Measurements from ENCODE around the gene NSA2.
A peak's percentile ranks its signal among the peaks of the same experiment; 100 is the strongest.
"Not testable (repeated sequence)": the region's sequence is repeated elsewhere in the genome, so short reads cannot be mapped to it uniquely, and the experiment has no call there.

NSA2 gene

GRCh38 chr5:74766849-74767578 is at the start of gene NSA2, which contains the start of gene GFM2:
NSA2 (plus strand) TSS chr5:74767249; CDS start chr5:74767361, 112 bp downstream.
GFM2 (minus strand) TSS chr5:74767117; CDS start chr5:74763742, 3,375 bp downstream.
- DNase-seq, result peak; percentile 93

- DNase-seq, result no peak
Observed at GRCh38 chr5:74717596-74717995, 49.5 kb upstream of the NSA2 start.

GRCh38 chr5:74722271-74722670 is 44.8 kb upstream of the NSA2 start:
- no peak for DNase-seq

- DNase-seq, result no peak
Observed at GRCh38 chr5:74725331-74725730, 41.7 kb upstream of the NSA2 start.

- no peak for DNase-seq
Observed at GRCh38 chr5:74736759-74737158, 30.3 kb upstream of the NSA2 start.

GRCh38 chr5:74738406-74738805 is 28.6 kb upstream of the NSA2 start:
- no peak for DNase-seq

GRCh38 chr5:74748742-74749141 is 18.3 kb upstream of the NSA2 start:
- not testable (repeated sequence) for DNase-seq

GRCh38 chr5:74761241-74761640 is 5.8 kb upstream of the NSA2 start:
- no peak for DNase-seq

GRCh38 chr5:74762599-74762998 is 4.5 kb upstream of the NSA2 start:
- peak; percentile 67 for DNase-seq

- no peak for DNase-seq
Observed at GRCh38 chr5:74763504-74763903, 3.5 kb upstream of the NSA2 start.

- no peak for DNase-seq
Observed at GRCh38 chr5:74765201-74765600, 1.8 kb upstream of the NSA2 start.

GRCh38 chr5:74765929-74766328 is 1.1 kb upstream of the NSA2 start:
- no peak for DNase-seq

GRCh38 chr5:74766418-74766848 is 616 bp upstream of the NSA2 start:
- DNase-seq, result peak; percentile 30

GRCh38 chr5:74767579-74767913 is 497 bp downstream of the NSA2 start:
- peak; percentile 47 for DNase-seq

GRCh38 chr5:74772359-74772758 is 5.3 kb downstream of the NSA2 start:
- no peak for DNase-seq

- DNase-seq, result no peak
Observed at GRCh38 chr5:74778609-74779008, 11.6 kb downstream of the NSA2 start.

GRCh38 chr5:74786851-74787250 is 19.8 kb downstream of the NSA2 start:
- DNase-seq, result no peak

GRCh38 chr5:74787424-74787823 is 20.4 kb downstream of the NSA2 start:
- DNase-seq, result no peak

GRCh38 chr5:74791669-74792068 is 24.6 kb downstream of the NSA2 start:
- DNase-seq, result not testable (repeated sequence)

- peak; percentile 48 for DNase-seq
Observed at GRCh38 chr5:74798977-74799911, 32.2 kb downstream of the NSA2 start.

- DNase-seq, result peak; percentile 3
Observed at GRCh38 chr5:74801197-74801596, 34.1 kb downstream of the NSA2 start.

GRCh38 chr5:74801941-74802340 is 34.9 kb downstream of the NSA2 start:
- peak; percentile 49 for DNase-seq

GRCh38 chr5:74810915-74811314 is 43.9 kb downstream of the NSA2 start:
- peak; percentile 3 for DNase-seq

GRCh38 chr5:74816875-74817274 is 49.8 kb downstream of the NSA2 start:
- no peak for DNase-seq

All from fibroblast of skin of right biceps (primary cell).